K562 (cell line): ENCODE measurements around the gene IGFBPL1. TPM values are rescaled to one million over a fixed set of nuclear protein-coding genes. Genes with fewer than 3 reads are reported as not detected.

ENCODE experiments used
- ATAC-seq: fragments of 200-7000 bp; cut with Tn5 transposase; 3 replicates; pipeline ENCODE4 v1.9.1; 2020; ENCODE audit warnings: moderate library complexity
- BruUV-seq: library from RNA; stranded (reverse); fragments of 400-500 nt; replicated peaks from 2 replicates; lab custom pipeline; 2021; lab: Mats Ljungman, UMichigan
- CTCF ChIA-PET: fragments of 300-600 bp; formaldehyde crosslinking; extraction: SDS; loops from one replicate; lab custom pipeline; 2021; ENCODE audit warnings: low intra/inter-chr PET ratio; lab: Yijun Ruan, JAX
- POLR2A ChIA-PET: fragments of 300-600, 350-650 bp; sonication (Branson Sonifier 250); formaldehyde crosslinking; extraction: SDS; loops from one replicate; lab custom pipeline; 2021; ENCODE audit warnings: antibody characterized with exemption, inconsistent platforms; lab: Yijun Ruan, JAX
- DNase-seq, 4 experiments: peaks; one replicate each; pipeline versions ENCODE4 v3.0.0 to v3.0.0-alpha.2; 2011 to 2018; ENCODE audit warnings: low spot score in 3 of 4, mixed read lengths in 3 of 4; ENCODE audit errors: extremely low read depth in 1 of 4
- FAIRE-seq: peaks from 2 replicates; lab custom pipeline; 2011; peaks lifted over from hg19 to GRCh38; lab: Jason Lieb, UNC
- H2AFZ ChIP-seq: 2 replicates; pipeline ENCODE4 v1.6.0; 2011; ENCODE audit warnings: low read depth, low read length, control low read depth, inconsistent platforms
- H3K27ac ChIP-seq: fragments of 200-600 bp; 3 replicates; pipeline ENCODE4 v1.8.0; 2011; ENCODE audit warnings: low read depth, mild to moderate bottlenecking, control low read depth, inconsistent platforms, low read length, moderate library complexity, mixed read lengths; ENCODE audit errors: extremely low read depth
- H3K27me3 ChIP-seq, 2 experiments: fragments of 300-600 bp in 1 of 2; 2 replicates in 1 of 2; 3 replicates in 1 of 2; pipeline versions ENCODE4 v1.6.0 to v1.8.0; 2011; ENCODE audit warnings: inconsistent platforms in 2 of 2, low read length in 2 of 2, mild to moderate bottlenecking in 1 of 2, mixed read lengths in 1 of 2, moderate library complexity in 1 of 2; ENCODE audit not compliant: control insufficient read depth in 2 of 2, insufficient read depth in 2 of 2
- H3K36me3 ChIP-seq: fragments of 300-600 bp; 3 replicates; pipeline ENCODE4 v1.8.0; 2011; ENCODE audit warnings: mild to moderate bottlenecking, low read length, inconsistent platforms; ENCODE audit not compliant: control insufficient read depth, insufficient read depth
- H3K4me1 ChIP-seq, 2 experiments: fragments of 200-600 bp in 1 of 2; replicated peaks in 1 of 2; 2 replicates in 1 of 2; 3 replicates in 1 of 2; pipeline versions ENCODE4 v1.5.1 to v1.8.0; 2011; ENCODE audit warnings: inconsistent platforms in 2 of 2, low read length in 2 of 2, mild to moderate bottlenecking in 1 of 2, mixed read lengths in 1 of 2, moderate library complexity in 1 of 2; ENCODE audit not compliant: control insufficient read depth in 2 of 2, insufficient read depth in 2 of 2
- H3K4me2 ChIP-seq: 2 replicates; pipeline ENCODE4 v1.6.1; 2011; ENCODE audit warnings: low read length, control low read depth, inconsistent platforms, mixed read lengths; ENCODE audit not compliant: insufficient read depth
- H3K4me3 ChIP-seq: fragments of 200-600 bp; sonication (generic), shearing (Covaris generic); 2 replicates; pipeline ENCODE4 v1.5.1; 2016; ENCODE audit warnings: control low read depth, inconsistent platforms
- H3K79me2 ChIP-seq: fragments of 200-600 bp; 3 replicates; pipeline ENCODE4 v1.8.0; 2011; ENCODE audit warnings: low read length, inconsistent platforms; ENCODE audit not compliant: control insufficient read depth, insufficient read depth
- H3K9ac ChIP-seq, 2 experiments: 2 replicates each; pipeline versions ENCODE4 v1.6.0 to v1.6.1; 2011; ENCODE audit warnings: low read depth in 2 of 2, low read length in 2 of 2, control low read depth in 1 of 2, inconsistent platforms in 1 of 2, mild to moderate bottlenecking in 1 of 2, mixed read lengths in 1 of 2; ENCODE audit not compliant: insufficient read depth in 1 of 2
- H3K9me1 ChIP-seq: one replicate; pipeline ENCODE4 v1.6.0; 2011; ENCODE audit warnings: inconsistent platforms, mild to moderate bottlenecking, low read length, moderate library complexity; ENCODE audit not compliant: control insufficient read depth, insufficient read depth
- H3K9me3 ChIP-seq: replicated peaks from 2 replicates; pipeline ENCODE4 v1.5.1; 2011; ENCODE audit warnings: low read depth, low read length, inconsistent platforms; ENCODE audit not compliant: control insufficient read depth, insufficient read depth
- H4K20me1 ChIP-seq: replicated peaks from 2 replicates; pipeline ENCODE4 v1.6.1; 2011; ENCODE audit warnings: low read length, inconsistent platforms, mixed read lengths; ENCODE audit not compliant: control insufficient read depth, insufficient read depth
- BRCA1 ChIP-seq, 2 experiments: fragments of 450-650 bp in 1 of 2; sonication (generic) in 1 of 2; formaldehyde crosslinking in 1 of 2; IDR thresholded peaks; 2 replicates each; pipeline versions ENCODE4 v1.5.0 to v1.6.1; 2017 to 2020; ENCODE audit warnings: mild to moderate bottlenecking in 1 of 2, missing genetic modification reagents in 1 of 2
- EWSR1 ChIP-seq: fragments of 450-650 bp; IDR thresholded peaks from 2 replicates; pipeline ENCODE4 v1.6.1; 2018; ENCODE audit warnings: borderline replicate concordance, mild to moderate bottlenecking, low read depth, moderate library complexity; ENCODE audit not compliant: partially characterized antibody
- LCOR ChIP-seq: sonication (generic); formaldehyde crosslinking; IDR thresholded peaks from 2 replicates; pipeline ENCODE4 v1.8.0; 2022; ENCODE audit warnings: mild to moderate bottlenecking, missing genetic modification reagents
- SRSF1 ChIP-seq: fragments of 200-400 bp; formaldehyde crosslinking; IDR thresholded peaks from 2 replicates; pipeline ENCODE4 v1.6.1; 2017; ENCODE audit warnings: mild to moderate bottlenecking, low read depth, low read length, moderate library complexity
- YY1 ChIP-seq, 3 experiments: IDR thresholded peaks; 2 replicates each; pipeline ENCODE4 v1.6.1; 2011; ENCODE audit warnings: low read length in 2 of 3, mild to moderate bottlenecking in 2 of 3, moderate library complexity in 2 of 3, borderline replicate concordance in 1 of 3, control low read depth in 1 of 3, low read depth in 1 of 3; ENCODE audit not compliant: insufficient read depth in 3 of 3, insufficient replicate concordance in 2 of 3, control insufficient read depth in 1 of 3, insufficient read length in 1 of 3; ENCODE audit errors: extremely low read depth in 1 of 3
- ZNF408 ChIP-seq: fragments of 250-450 bp; sonication (Bioruptor Pico); IDR thresholded peaks from 2 replicates; pipeline ENCODE4 v1.4.0; 2020; ENCODE audit warnings: low read depth, mild to moderate bottlenecking, moderate library complexity
- WGBS: fragments of 100-300 bp; shearing (Covaris generic); methylation state at CpG from one replicate; pipeline ENCODE4 v1.1.6; 2016; ENCODE audit warnings: low coverage, mixed read lengths; ENCODE audit not compliant: insufficient coverage; ENCODE audit errors: missing lambda C conversion rate; 5-methylcytosine and 5-hydroxymethylcytosine counted together
- in situ Hi-C: fragments of 300-500 bp; cut with MboI; formaldehyde crosslinking; loops from 4 replicates; pipeline ENCODE4 v1.15.0; 2018; ENCODE audit warnings: inconsistent platforms, mixed read lengths
- intact Hi-C: fragments of 100-400 bp; cut with micrococcal nuclease; formaldehyde crosslinking; loops from 2 replicates; pipeline ENCODE4 v1.14.2; 2022
- polyA plus RNA-seq, 8 experiments: library from polyadenylated mRNA; depleted of rRNA in 4 of 8; stranded (reverse) in 5 of 8; unstranded in 3 of 8; fragments of >200 nt; fragmentation: Nextera tagmentation in 2 of 8; fragmentation: Illumina TruSeq in 1 of 8; extraction: Ambion mirVana in 2 of 8; extraction: Trizol in 1 of 8; gene quantifications; 2 replicates each; pipeline versions ENCODE4 v1.2.1 to v1.2.3, GENCODE V29; 2011 to 2014; ENCODE audit warnings: inconsistent platforms in 1 of 8, missing spikeins in 1 of 8
- total RNA-seq, 7 experiments: library from RNA; depleted of rRNA in 6 of 7; stranded (reverse); fragments of >200 nt in 6 of 7; fragmentation: Illumina TruSeq in 2 of 7; extraction: Trizol in 2 of 7; gene quantifications; 2 replicates each; pipeline versions ENCODE4 v1.2.1 to v1.2.3, GENCODE V29; 2011 to 2021; ENCODE audit warnings: low replicate concordance in 1 of 7
- TF ChIP-seq, protein P1 (sequence below): fragments of 250-450 bp; sonication (Bioruptor Pico); IDR thresholded peaks from 2 replicates; pipeline ENCODE4 v1.4.0; 2020
- TF ChIP-seq, protein P2 (sequence below): fragments of 200-400 bp; formaldehyde crosslinking; IDR thresholded peaks from 2 replicates; pipeline ENCODE4 v1.6.1; 2017; ENCODE audit warnings: mild to moderate bottlenecking, low read depth, low read length, moderate library complexity

The IGFBPL1 gene
- total and polyA plus RNA-seq, 9 of the 15 experiments (the other 6 are each of a cell fraction or from before 2014, with no cell fraction given): not detected

DNA sequence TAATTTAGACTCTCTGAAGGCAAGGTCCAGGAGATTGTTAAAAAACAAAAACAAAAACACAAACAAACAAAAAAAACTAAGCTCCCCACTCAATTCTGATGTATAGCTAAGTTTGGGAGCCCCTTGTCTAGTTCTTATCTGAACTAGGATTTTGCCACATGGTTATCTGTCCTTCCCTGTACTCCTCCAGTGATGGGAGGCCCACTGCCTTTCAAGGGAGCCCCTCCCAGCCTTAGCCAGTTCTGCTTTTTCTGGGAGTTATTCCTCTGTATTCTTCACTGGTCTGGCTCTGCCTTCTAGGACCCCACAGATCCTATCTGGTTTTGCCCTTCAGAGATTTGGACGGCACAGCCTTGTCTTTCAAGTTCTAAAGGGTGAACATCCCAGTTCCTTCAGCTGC, 33.8 kb downstream of the IGFBPL1 start (continued):
- TF ChIP-seq, protein P1, sequence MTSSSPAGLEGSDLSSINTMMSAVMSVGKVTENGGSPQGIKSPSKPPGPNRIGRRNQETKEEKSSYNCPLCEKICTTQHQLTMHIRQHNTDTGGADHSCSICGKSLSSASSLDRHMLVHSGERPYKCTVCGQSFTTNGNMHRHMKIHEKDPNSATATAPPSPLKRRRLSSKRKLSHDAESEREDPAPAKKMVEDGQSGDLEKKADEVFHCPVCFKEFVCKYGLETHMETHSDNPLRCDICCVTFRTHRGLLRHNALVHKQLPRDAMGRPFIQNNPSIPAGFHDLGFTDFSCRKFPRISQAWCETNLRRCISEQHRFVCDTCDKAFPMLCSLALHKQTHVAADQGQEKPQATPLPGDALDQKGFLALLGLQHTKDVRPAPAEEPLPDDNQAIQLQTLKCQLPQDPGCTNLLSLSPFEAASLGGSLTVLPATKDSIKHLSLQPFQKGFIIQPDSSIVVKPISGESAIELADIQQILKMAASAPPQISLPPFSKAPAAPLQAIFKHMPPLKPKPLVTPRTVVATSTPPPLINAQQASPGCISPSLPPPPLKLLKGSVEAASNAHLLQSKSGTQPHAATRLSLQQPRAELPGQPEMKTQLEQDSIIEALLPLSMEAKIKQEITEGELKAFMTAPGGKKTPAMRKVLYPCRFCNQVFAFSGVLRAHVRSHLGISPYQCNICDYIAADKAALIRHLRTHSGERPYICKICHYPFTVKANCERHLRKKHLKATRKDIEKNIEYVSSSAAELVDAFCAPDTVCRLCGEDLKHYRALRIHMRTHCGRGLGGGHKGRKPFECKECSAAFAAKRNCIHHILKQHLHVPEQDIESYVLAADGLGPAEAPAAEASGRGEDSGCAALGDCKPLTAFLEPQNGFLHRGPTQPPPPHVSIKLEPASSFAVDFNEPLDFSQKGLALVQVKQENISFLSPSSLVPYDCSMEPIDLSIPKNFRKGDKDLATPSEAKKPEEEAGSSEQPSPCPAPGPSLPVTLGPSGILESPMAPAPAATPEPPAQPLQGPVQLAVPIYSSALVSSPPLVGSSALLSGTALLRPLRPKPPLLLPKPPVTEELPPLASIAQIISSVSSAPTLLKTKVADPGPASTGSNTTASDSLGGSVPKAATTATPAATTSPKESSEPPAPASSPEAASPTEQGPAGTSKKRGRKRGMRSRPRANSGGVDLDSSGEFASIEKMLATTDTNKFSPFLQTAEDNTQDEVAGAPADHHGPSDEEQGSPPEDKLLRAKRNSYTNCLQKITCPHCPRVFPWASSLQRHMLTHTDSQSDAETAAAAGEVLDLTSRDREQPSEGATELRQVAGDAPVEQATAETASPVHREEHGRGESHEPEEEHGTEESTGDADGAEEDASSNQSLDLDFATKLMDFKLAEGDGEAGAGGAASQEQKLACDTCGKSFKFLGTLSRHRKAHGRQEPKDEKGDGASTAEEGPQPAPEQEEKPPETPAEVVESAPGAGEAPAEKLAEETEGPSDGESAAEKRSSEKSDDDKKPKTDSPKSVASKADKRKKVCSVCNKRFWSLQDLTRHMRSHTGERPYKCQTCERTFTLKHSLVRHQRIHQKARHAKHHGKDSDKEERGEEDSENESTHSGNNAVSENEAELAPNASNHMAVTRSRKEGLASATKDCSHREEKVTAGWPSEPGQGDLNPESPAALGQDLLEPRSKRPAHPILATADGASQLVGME (CRISPR knock-in tag): no peak
- no peak for TF ChIP-seq YY1 (IDR thresholded peaks at IDR 0.05; ENCODE audit: borderline replicate concordance in 1 of 3, control insufficient read depth in 1 of 3, extremely low read depth in 1 of 3, insufficient read depth in 3 of 3, insufficient read length in 1 of 3, insufficient replicate concordance in 2 of 3, low read depth in 1 of 3, low read length in 2 of 3)
- no peak for TF ChIP-seq LCOR (CRISPR knock-in tag)

DNA sequence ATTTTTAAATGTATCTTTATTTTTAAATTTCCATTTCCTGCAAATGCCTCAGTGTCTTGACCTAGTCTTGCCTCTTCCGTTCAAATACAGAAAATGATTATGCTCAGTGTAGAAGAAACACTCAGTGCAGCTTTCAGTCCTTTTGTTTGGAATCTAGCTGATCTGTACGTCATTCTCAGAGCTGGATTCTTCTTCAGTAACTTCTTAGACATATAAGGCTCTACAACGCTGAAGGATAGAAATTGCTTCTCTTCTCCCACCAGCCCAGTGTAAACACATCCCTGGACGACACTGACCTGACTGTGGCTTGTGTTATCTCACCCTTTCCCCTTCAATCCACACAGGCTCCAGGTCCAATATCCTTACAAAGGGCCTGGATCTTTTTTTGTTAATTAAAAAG, 34.9 kb downstream of the IGFBPL1 start:
- intact Hi-C loops: no loop called here
- Histone ChIP-seq H3K4me2 (no peak overlapping the region), H3K9me1 (no peaks in the 10 kb centered on the region), H4K20me1 (no peaks in the 10 kb centered on the region), H3K4me1 (peaks cover 37 to 38% of the 10 kb centered on the region in 2 experiments), H3K79me2 (peaks cover 18% of the 10 kb centered on the region), H3K4me3 (no peak overlapping the region), H3K27me3 (no peaks in the 10 kb centered on the region), H2AFZ (peak overlapping the region; percentile 79), H3K9ac (peak overlapping the region in 1 of 2 experiments; percentile 39; a peak in 1 of 4 replicates), H3K36me3 (peaks cover 3% of the 10 kb centered on the region; the same call in 1 of the 3 replicates), H3K9me3 (no peaks in the 10 kb centered on the region), H3K27ac (0 out of 3 replicates have a peak overlapping the region, but pooled peaks have one; percentile 10)
- TF ChIP-seq EWSR1: no peak
- TF ChIP-seq, protein P2, sequence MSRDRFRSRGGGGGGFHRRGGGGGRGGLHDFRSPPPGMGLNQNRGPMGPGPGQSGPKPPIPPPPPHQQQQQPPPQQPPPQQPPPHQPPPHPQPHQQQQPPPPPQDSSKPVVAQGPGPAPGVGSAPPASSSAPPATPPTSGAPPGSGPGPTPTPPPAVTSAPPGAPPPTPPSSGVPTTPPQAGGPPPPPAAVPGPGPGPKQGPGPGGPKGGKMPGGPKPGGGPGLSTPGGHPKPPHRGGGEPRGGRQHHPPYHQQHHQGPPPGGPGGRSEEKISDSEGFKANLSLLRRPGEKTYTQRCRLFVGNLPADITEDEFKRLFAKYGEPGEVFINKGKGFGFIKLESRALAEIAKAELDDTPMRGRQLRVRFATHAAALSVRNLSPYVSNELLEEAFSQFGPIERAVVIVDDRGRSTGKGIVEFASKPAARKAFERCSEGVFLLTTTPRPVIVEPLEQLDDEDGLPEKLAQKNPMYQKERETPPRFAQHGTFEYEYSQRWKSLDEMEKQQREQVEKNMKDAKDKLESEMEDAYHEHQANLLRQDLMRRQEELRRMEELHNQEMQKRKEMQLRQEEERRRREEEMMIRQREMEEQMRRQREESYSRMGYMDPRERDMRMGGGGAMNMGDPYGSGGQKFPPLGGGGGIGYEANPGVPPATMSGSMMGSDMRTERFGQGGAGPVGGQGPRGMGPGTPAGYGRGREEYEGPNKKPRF: no peak
- TF ChIP-seq SRSF1: no peak
- TF ChIP-seq ZNF408 (CRISPR knock-in tag): no peak
- no peak for TF ChIP-seq BRCA1 (IDR thresholded peaks at IDR 0.05)
- no peak for TF ChIP-seq BRCA1 (CRISPR knock-in tag; IDR thresholded peaks at IDR 0.05)
- ATAC-seq (no peak), FAIRE-seq (no peak), DNase-seq (peak in 1 of 4 experiments; percentile 22)
- WGBS: 25% methylated on average over 4 of the region's 4 CpGs
- ChIA-PET POLR2A (interaction anchor here (0.7 to 0.8 kb wide), 4 partner anchors 9 to 252 kb away, joined by 3 to 4 read pairs (median 4); no protein-coding TSS in a partner anchor), CTCF (no interaction called here)
- in situ Hi-C loops: no loop called here
- BruUV-seq: no TSS peak
